ENCODE results near the gene YEATS2. TPM values are rescaled to one million over a fixed set of nuclear protein-coding genes. Genes with fewer than 3 reads are reported as not detected.

The YEATS2 gene
- total RNA-seq, 1 experiment from 2014 or later: 33.8 TPM

GRCh38 chr3:183844606-183845005 is 147.0 kb downstream of the YEATS2 start:
- no peaks in the 10 kb centered on the region for H3K27me3 ChIP-seq (ENCODE audit: control insufficient read depth, insufficient read depth, low read length)
- in situ Hi-C loops (cut with HindIII; ENCODE audit: low pct_unique_long_range_greater_than_20kb, low sequenced_read_pairs) (no loop called here), intact Hi-C loops (cut with micrococcal nuclease; ENCODE audit: unreplicated experiment) (no loop called here)
- ATAC-seq (no peak), DNase-seq (ENCODE audit: low read depth, low spot score) (no peak)
- no peak overlapping the region for H3K27ac ChIP-seq (ENCODE audit: low read length)
- no peaks in the 10 kb centered on the region for H3K9me3 ChIP-seq (ENCODE audit: control insufficient read depth, insufficient read depth, low read depth, low read length)
- H3K4me1 ChIP-seq (ENCODE audit: control insufficient read depth, insufficient read depth, low read length): no peaks in the 10 kb centered on the region
- CTCF ChIA-PET: no interaction called here
- POLR2A ChIA-PET: no interaction called here
- no peak for TF ChIP-seq CTCF (IDR thresholded peaks at IDR 0.05)
- TF ChIP-seq TCF7L2 (IDR thresholded peaks at IDR 0.05; ENCODE audit: low read depth, low read length): no peak
- TF ChIP-seq REST (IDR thresholded peaks at IDR 0.05; ENCODE audit: insufficient read depth in 1 of 2, low read depth in 2 of 2, low read length in 1 of 2): no peak
- TF ChIP-seq SIN3A (IDR thresholded peaks at IDR 0.05; ENCODE audit: borderline replicate concordance, insufficient read depth, low read depth, low read length): no peak
- no peak for TF ChIP-seq POLR2AphosphoS5 (IDR thresholded peaks at IDR 0.05; ENCODE audit: low read depth, low read length)
- no TSS peak for BruUV-seq (replicated peaks)
- peaks cover 20% of the 10 kb centered on the region for H3K36me3 ChIP-seq (ENCODE audit: control insufficient read depth, insufficient read depth, low read length)
- no peak overlapping the region for H3K4me3 ChIP-seq (ENCODE audit: low read depth in 2 of 2, low read length in 2 of 2)

GRCh38 chr3:183845090-183845489 is 147.5 kb downstream of the YEATS2 start:
- intact Hi-C loops (cut with micrococcal nuclease; ENCODE audit: unreplicated experiment): no loop called here
- Histone ChIP-seq H3K4me3 (ENCODE audit: low read depth in 2 of 2, low read length in 2 of 2) (no peak overlapping the region), H3K27me3 (ENCODE audit: control insufficient read depth, insufficient read depth, low read length) (no peaks in the 10 kb centered on the region), H3K9me3 (ENCODE audit: control insufficient read depth, insufficient read depth, low read depth, low read length) (no peaks in the 10 kb centered on the region), H3K27ac (ENCODE audit: low read length) (no peak overlapping the region), H3K36me3 (ENCODE audit: control insufficient read depth, insufficient read depth, low read length) (peaks cover 20% of the 10 kb centered on the region), H3K4me1 (ENCODE audit: control insufficient read depth, insufficient read depth, low read length) (no peaks in the 10 kb centered on the region)
- BruUV-seq (replicated peaks): no TSS peak
- no peak for DNase-seq (ENCODE audit: low read depth, low spot score)
- ChIA-PET CTCF (no interaction called here), POLR2A (no interaction called here)
- no peak for TF ChIP-seq POLR2AphosphoS5 (IDR thresholded peaks at IDR 0.05; ENCODE audit: low read depth, low read length)
- no peak for TF ChIP-seq REST (IDR thresholded peaks at IDR 0.05; ENCODE audit: insufficient read depth in 1 of 2, low read depth in 2 of 2, low read length in 1 of 2)
- no peak for TF ChIP-seq SIN3A (IDR thresholded peaks at IDR 0.05; ENCODE audit: borderline replicate concordance, insufficient read depth, low read depth, low read length)
- no peak for TF ChIP-seq CTCF (IDR thresholded peaks at IDR 0.05)
- no peak for TF ChIP-seq TCF7L2 (IDR thresholded peaks at IDR 0.05; ENCODE audit: low read depth, low read length)
- ATAC-seq: no peak
- in situ Hi-C loops (cut with HindIII; ENCODE audit: low pct_unique_long_range_greater_than_20kb, low sequenced_read_pairs): no loop called here

Measured in Panc1 (cell line).